Superior temporal gyrus (tissue), 1 donor: ENCODE measurements around the gene ARID5B.

Experiments
- DNase-seq: peaks from one replicate; pipeline ENCODE4 v3.0.0-alpha.2; 2016; ENCODE audit errors: extremely low spot score

ARID5B gene

GRCh38 chr10:62096256-62096933 is 194.9 kb downstream of the ARID5B start:
- no peak for DNase-seq

GRCh38 chr10:62098278-62099121 is 197.0 kb downstream of the ARID5B start:
- DNase-seq = no peak

- DNase-seq = no peak
Measured at GRCh38 chr10:62099299-62099698, 197.8 kb downstream of the ARID5B start.

GRCh38 chr10:62103857-62104256 is 202.4 kb downstream of the ARID5B start:
- no peak for DNase-seq

GRCh38 chr10:62106929-62107519 is 205.5 kb downstream of the ARID5B start:
- no peak for DNase-seq

GRCh38 chr10:62108759-62109586 is 207.5 kb downstream of the ARID5B start:
- DNase-seq = no peak

- DNase-seq = no peak
Measured at GRCh38 chr10:62109587-62110293, 208.2 kb downstream of the ARID5B start.

- DNase-seq = no peak
Measured at GRCh38 chr10:62112300-62112699, 210.8 kb downstream of the ARID5B start.

- DNase-seq = no peak
Measured at GRCh38 chr10:62112963-62113362, 211.5 kb downstream of the ARID5B start.

- no peak for DNase-seq
Measured at GRCh38 chr10:62113680-62114079, 212.2 kb downstream of the ARID5B start.

GRCh38 chr10:62115321-62115720 is 213.8 kb downstream of the ARID5B start:
- DNase-seq = no peak

GRCh38 chr10:62115842-62116241 is 214.3 kb downstream of the ARID5B start:
- no peak for DNase-seq

GRCh38 chr10:62116896-62117295 is 215.4 kb downstream of the ARID5B start:
- DNase-seq = no peak

- no peak for DNase-seq
Measured at GRCh38 chr10:62121187-62121530, 219.7 kb downstream of the ARID5B start.

GRCh38 chr10:62127975-62128374 is 226.5 kb downstream of the ARID5B start:
- DNase-seq = no peak

- DNase-seq = no peak
Measured at GRCh38 chr10:62130948-62131347, 229.4 kb downstream of the ARID5B start.

GRCh38 chr10:62131724-62132123 is 230.2 kb downstream of the ARID5B start:
- no peak for DNase-seq

GRCh38 chr10:62133618-62134017 is 232.1 kb downstream of the ARID5B start:
- DNase-seq = no peak

- no peak for DNase-seq
Measured at GRCh38 chr10:62136931-62137330, 235.4 kb downstream of the ARID5B start.
